Measurements from ENCODE around the gene RIMBP2.

Gene RIMBP2

DNA sequence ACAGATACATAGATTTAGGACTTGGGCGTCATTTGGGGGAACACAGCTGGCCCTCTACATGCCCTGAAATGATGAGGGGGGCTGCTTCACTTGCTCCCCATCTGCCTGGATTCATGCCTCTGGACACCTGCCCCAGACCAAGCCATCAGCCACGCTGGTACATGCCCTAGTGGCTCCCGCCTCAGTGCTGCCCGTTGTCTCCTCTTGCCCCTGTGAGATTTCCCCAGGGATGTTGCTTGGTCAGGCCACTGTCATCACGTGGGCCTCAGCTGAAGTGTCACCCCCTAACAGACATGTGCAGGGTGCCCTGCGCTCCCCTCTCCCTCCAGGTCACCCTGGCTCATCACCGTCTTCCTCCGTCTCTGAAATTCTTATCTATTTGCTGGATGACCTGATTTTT lies 220.9 kb downstream of the RIMBP2 start:
- no peaks in the 10 kb centered on the region for H3K9me3 Mint-ChIP-seq
- H3K27me3 Mint-ChIP-seq = peaks cover 3% of the 10 kb centered on the region
- no peaks in the 10 kb centered on the region for H3K36me3 Mint-ChIP-seq
- no peak overlapping the region for H3K4me3 Mint-ChIP-seq
- no peak overlapping the region for H3K27ac Mint-ChIP-seq
- no peaks in the 10 kb centered on the region for H3K4me1 Mint-ChIP-seq

GRCh38 chr12:130494736-130495135 lies 221.4 kb downstream of the RIMBP2 start:
- Mint-ChIP-seq H3K27ac (no peak overlapping the region), H3K36me3 (no peaks in the 10 kb centered on the region), H3K4me3 (no peak overlapping the region), H3K27me3 (peaks cover 3% of the 10 kb centered on the region), H3K9me3 (no peaks in the 10 kb centered on the region), H3K4me1 (no peaks in the 10 kb centered on the region)

DNA sequence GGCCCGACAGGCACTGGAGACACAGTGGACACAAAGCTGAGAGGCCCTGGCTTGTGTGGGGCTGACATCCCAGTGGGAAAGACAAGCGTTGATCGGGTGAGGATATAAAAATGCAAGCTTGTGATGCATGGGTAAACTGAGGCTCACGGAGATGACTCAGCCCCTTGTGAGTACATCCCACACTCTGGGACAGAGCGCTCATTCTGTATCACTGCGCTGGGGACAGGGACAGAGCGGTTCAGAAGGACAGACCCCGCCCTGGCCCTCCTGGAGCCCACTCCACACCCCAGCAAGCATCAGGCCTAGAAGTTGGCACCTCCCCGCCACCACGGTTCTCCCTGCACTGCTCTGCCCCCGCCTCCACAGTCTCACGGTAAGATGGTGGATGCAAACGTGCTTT lies 222.1 kb downstream of the RIMBP2 start:
- Mint-ChIP-seq H3K9me3 (no peaks in the 10 kb centered on the region), H3K4me3 (no peak overlapping the region), H3K4me1 (no peaks in the 10 kb centered on the region), H3K36me3 (no peaks in the 10 kb centered on the region), H3K27me3 (peaks cover 3% of the 10 kb centered on the region), H3K27ac (no peak overlapping the region)

DNA sequence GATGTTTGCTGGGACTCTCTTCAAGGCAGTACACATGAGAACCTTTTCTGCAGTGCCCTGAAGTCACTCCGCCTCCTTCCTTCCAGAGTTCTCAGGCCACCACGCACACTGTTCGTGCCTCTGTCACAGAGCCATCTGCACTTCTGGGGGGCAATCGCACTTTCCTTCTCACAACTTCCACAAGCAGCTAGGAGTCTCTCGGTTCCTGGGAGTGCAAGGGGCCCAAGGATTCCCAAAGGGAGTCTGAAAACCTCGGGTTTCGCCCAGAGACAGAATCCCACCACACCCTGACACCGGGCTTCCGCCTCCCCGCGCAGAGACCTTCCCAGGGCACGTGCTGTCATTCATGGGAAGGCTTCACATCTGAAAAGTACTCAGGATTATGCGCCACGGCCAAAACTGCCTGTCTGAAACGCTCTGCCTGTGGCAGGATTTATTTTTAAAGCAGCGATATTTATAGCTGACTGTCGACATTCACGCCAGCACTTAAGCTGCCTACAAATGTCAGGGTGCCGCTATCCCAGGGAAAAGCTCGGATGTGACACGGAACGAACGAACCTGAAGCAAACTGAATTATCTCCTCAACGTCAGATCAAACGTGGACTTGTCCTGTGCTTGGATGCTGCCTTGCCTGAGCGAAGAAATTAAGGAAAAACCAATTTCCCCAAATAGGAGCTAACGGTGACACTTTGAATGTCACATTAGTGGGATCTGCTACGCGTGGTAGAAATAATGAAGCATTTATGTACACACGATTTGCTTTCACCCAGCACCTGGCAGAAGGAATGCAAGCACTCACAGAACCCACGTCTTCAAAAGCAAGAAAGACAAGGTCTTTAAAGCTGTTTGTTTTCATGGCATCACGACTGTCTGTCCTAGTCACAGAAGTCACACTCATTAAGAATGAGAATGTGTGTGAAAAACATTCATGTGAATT lies 224.4 kb downstream of the RIMBP2 start:
- Mint-ChIP-seq H3K9me3 (no peaks in the 10 kb centered on the region), H3K4me1 (no peaks in the 10 kb centered on the region)

DNA sequence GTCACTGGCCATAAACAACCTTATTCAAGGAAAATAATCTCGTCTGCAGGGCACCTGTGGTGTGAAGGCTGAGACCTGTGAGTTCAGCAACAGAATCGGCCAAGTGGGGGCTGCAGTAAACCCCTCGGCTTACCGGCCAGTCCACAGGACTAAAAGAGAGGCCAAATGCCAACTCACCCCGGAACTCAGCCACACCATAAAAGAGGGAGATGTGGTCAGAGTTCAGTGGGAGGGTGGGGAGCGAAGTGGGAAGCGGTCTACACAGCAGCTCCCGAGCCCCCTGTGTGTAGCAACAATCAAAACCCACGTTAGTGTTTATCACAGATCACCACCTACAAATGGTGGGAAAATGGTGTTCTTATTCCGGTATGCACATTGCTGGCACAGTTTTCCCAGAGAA lies 225.4 kb downstream of the RIMBP2 start:
- Mint-ChIP-seq H3K4me3 (no peak overlapping the region), H3K27me3 (no peaks in the 10 kb centered on the region), H3K27ac (no peak overlapping the region), H3K36me3 (no peaks in the 10 kb centered on the region), H3K9me3 (no peaks in the 10 kb centered on the region), H3K4me1 (no peaks in the 10 kb centered on the region)

More for the DNA sequence above, 224.4 kb downstream of the RIMBP2 start:
- no peaks in the 10 kb centered on the region for H3K36me3 Mint-ChIP-seq
- H3K27ac Mint-ChIP-seq = no peak overlapping the region
- H3K4me3 Mint-ChIP-seq = no peak overlapping the region
- no peaks in the 10 kb centered on the region for H3K27me3 Mint-ChIP-seq

DNA sequence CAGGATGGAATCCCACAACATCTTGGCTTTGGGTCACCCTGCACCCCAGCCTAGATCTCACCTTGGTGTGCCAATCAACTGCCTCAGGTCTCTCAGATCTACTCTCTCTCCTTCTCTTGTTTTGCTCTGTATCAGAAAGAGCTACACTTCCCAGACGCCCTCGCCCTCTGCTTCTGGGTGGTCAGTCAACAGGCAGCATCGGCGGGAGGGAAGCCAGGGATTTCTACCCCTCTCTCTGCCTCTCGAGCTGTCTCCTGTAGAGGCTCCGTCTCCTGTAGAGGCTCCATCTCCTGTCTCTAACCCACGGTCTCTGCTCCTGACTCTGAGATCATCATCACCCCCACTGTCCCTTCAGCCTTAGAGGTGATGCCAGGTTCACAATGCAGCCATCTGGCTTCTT lies 226.8 kb downstream of the RIMBP2 start:
- no peaks in the 10 kb centered on the region for H3K4me1 Mint-ChIP-seq
- no peak overlapping the region for H3K4me3 Mint-ChIP-seq
- no peaks in the 10 kb centered on the region for H3K36me3 Mint-ChIP-seq
- no peaks in the 10 kb centered on the region for H3K27me3 Mint-ChIP-seq
- no peak overlapping the region for H3K27ac Mint-ChIP-seq
- H3K9me3 Mint-ChIP-seq = no peaks in the 10 kb centered on the region

DNA sequence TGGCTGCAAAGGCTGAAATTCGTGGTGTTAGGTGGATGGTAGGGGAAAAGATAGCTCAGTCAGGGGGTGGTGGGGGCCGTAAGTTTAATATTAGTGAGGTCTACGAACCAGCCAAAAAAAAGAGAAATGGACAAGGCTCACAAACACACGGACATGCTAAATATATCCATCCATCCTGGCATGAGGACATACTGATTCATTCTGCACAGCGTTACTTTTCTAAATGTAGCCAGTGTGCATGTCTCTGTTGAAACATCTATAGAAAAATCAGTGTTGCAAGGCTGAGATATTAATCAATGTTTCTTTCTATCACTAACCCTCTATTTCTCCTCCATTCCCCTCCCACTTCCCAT lies 227.8 kb downstream of the RIMBP2 start:
- Mint-ChIP-seq H3K4me1 (no peaks in the 10 kb centered on the region), H3K27ac (no peak overlapping the region), H3K36me3 (no peaks in the 10 kb centered on the region), H3K9me3 (no peaks in the 10 kb centered on the region), H3K27me3 (no peaks in the 10 kb centered on the region), H3K4me3 (no peak overlapping the region)

GRCh38 chr12:130487636-130488357 lies 228.3 kb downstream of the RIMBP2 start:
- no peak overlapping the region for H3K27ac Mint-ChIP-seq
- H3K9me3 Mint-ChIP-seq = no peaks in the 10 kb centered on the region
- H3K27me3 Mint-ChIP-seq = no peaks in the 10 kb centered on the region
- no peaks in the 10 kb centered on the region for H3K36me3 Mint-ChIP-seq
- no peaks in the 10 kb centered on the region for H3K4me1 Mint-ChIP-seq
- no peak overlapping the region for H3K4me3 Mint-ChIP-seq

DNA sequence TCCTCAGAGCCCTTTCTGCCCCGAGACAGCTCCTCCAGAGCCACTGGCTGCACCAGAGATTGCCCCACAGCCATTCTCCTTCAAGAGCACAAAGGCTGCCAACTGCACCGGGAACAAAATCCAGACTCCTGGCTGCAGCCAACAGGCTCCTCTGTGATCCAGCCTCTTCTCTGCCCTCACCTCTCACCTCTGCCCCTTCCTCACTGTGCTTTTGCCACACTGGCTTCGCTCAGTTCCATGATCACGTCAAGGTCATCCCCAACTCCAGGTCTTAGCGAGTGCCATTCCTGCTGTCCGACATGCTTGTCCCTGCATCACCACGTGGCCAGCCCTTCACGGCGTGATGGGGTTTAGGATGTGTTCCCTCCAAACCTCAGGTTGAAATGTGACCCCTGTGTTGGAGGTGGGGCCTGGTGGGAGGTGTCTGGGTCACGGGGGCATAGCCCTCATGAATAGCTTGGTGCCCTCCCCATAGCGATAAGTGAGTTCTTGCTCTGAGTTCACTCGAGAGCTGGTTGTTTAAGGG lies 229.1 kb downstream of the RIMBP2 start:
- Mint-ChIP-seq H3K27me3 (no peaks in the 10 kb centered on the region), H3K36me3 (no peaks in the 10 kb centered on the region), H3K9me3 (no peaks in the 10 kb centered on the region), H3K27ac (no peak overlapping the region), H3K4me3 (no peak overlapping the region), H3K4me1 (no peaks in the 10 kb centered on the region)

DNA sequence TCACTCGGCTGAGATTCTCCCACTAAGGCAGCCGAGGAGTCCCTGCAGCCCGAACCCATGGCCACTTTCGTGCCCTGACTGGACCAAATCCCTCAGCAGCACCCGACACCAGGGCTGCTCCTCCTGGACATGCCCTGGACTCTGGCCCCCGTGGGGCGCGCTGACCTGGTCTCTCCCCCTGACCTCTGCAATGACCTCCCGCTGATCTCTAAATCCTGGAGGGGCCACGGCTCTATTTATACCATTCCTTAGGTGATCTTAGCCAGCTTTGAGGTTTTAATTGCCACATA lies 230.0 kb downstream of the RIMBP2 start:
- H3K27me3 Mint-ChIP-seq = no peaks in the 10 kb centered on the region
- no peak overlapping the region for H3K27ac Mint-ChIP-seq
- no peak overlapping the region for H3K4me3 Mint-ChIP-seq
- H3K9me3 Mint-ChIP-seq = no peaks in the 10 kb centered on the region
- no peaks in the 10 kb centered on the region for H3K36me3 Mint-ChIP-seq
- H3K4me1 Mint-ChIP-seq = no peaks in the 10 kb centered on the region

- Mint-ChIP-seq H3K27me3 (no peaks in the 10 kb centered on the region), H3K9me3 (no peaks in the 10 kb centered on the region), H3K27ac (no peak overlapping the region), H3K4me3 (no peak overlapping the region), H3K36me3 (no peaks in the 10 kb centered on the region), H3K4me1 (no peaks in the 10 kb centered on the region)
Observed at GRCh38 chr12:130485291-130486145, 230.6 kb downstream of the RIMBP2 start.

GRCh38 chr12:130484221-130484620 lies 231.9 kb downstream of the RIMBP2 start:
- Mint-ChIP-seq H3K27ac (no peak overlapping the region), H3K4me3 (no peak overlapping the region), H3K27me3 (no peaks in the 10 kb centered on the region), H3K4me1 (no peaks in the 10 kb centered on the region), H3K9me3 (no peaks in the 10 kb centered on the region), H3K36me3 (no peaks in the 10 kb centered on the region)

GRCh38 chr12:130483616-130484180 lies 232.4 kb downstream of the RIMBP2 start:
- Mint-ChIP-seq H3K4me1 (no peaks in the 10 kb centered on the region), H3K27me3 (no peaks in the 10 kb centered on the region), H3K9me3 (no peaks in the 10 kb centered on the region), H3K27ac (no peak overlapping the region), H3K4me3 (no peak overlapping the region), H3K36me3 (no peaks in the 10 kb centered on the region)

- no peak overlapping the region for H3K4me3 Mint-ChIP-seq
- H3K4me1 Mint-ChIP-seq = no peaks in the 10 kb centered on the region
- H3K36me3 Mint-ChIP-seq = no peaks in the 10 kb centered on the region
- no peaks in the 10 kb centered on the region for H3K9me3 Mint-ChIP-seq
- no peaks in the 10 kb centered on the region for H3K27me3 Mint-ChIP-seq
- H3K27ac Mint-ChIP-seq = no peak overlapping the region
Observed at GRCh38 chr12:130482448-130482847, 233.7 kb downstream of the RIMBP2 start.

DNA sequence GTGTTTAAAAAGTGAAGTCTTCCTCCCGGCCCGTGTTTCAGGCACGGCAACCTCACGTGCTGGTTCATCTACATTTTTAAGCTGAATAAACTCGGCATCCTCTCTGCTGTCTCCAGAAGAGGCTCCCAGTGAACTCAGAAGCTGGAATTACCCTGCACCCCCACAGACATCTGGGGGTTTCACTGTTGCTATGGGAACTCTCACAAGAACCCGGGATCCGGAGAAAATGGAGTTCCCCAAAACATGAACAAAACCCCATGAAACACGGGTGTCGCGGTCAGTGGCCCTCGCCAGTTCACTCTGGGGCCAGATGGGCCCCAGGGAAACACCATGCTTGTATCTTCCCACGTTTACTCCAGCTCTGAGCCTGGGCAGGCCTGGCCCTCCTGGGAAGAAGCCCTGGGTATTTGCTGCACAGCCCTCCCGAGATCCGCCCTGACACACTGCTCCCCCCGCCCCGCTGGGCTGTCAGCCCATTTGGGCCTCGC lies 234.7 kb downstream of the RIMBP2 start:
- H3K4me1 Mint-ChIP-seq = no peaks in the 10 kb centered on the region
- no peaks in the 10 kb centered on the region for H3K36me3 Mint-ChIP-seq
- H3K9me3 Mint-ChIP-seq = no peaks in the 10 kb centered on the region
- peaks cover 1% of the 10 kb centered on the region for H3K27me3 Mint-ChIP-seq
- H3K4me3 Mint-ChIP-seq = no peak overlapping the region
- no peak overlapping the region for H3K27ac Mint-ChIP-seq

All from activated naive CD4-positive, alpha-beta T cell treated with anti-CD3 and anti-CD28 coated beads, Interleukin-2, amount 50 U/mL, for 24 hours (primary cell).